ENCODE results near the gene SMIM28. TPM values are rescaled to one million over a fixed set of nuclear protein-coding genes. Genes with fewer than 3 reads are reported as not detected.

The SMIM28 gene
- not detected for total RNA-seq
- polyA plus RNA-seq: not detected
- long read RNA-seq, donor 1, partial matches to known transcripts: 0 of 1 reads
- long read RNA-seq, donor 1, other reads (novel, unspliced or antisense): 0 of 1 reads
- long read RNA-seq, donor 2, partial matches to known transcripts: 0 of 2 reads
- long read RNA-seq, donor 2, other reads (novel, unspliced or antisense): 0 of 2 reads
- long read RNA-seq, donor 3: 0 reads
- long read RNA-seq, donor 4: 0 reads
- long read RNA-seq, donor 5: 0 reads
- long read RNA-seq, donor 6, partial matches to known transcripts: 0 of 3 reads
- long read RNA-seq, donor 6, other reads (novel, unspliced or antisense): 0 of 3 reads
- long read RNA-seq, donor 7, transcript SMIM28-201 (2 exons, 855 nt): major isoform, 5 of 5 reads
- long read RNA-seq, donor 7, partial matches to known transcripts: 0 of 5 reads
- long read RNA-seq, donor 7, other reads (novel, unspliced or antisense): 0 of 5 reads
- long read RNA-seq, donor 8: 0 reads
- long read RNA-seq, donor 9, partial matches to known transcripts: 0 of 1 reads
- long read RNA-seq, donor 9, other reads (novel, unspliced or antisense): 0 of 1 reads
- long read RNA-seq, donor 10: 0 reads

DNA sequence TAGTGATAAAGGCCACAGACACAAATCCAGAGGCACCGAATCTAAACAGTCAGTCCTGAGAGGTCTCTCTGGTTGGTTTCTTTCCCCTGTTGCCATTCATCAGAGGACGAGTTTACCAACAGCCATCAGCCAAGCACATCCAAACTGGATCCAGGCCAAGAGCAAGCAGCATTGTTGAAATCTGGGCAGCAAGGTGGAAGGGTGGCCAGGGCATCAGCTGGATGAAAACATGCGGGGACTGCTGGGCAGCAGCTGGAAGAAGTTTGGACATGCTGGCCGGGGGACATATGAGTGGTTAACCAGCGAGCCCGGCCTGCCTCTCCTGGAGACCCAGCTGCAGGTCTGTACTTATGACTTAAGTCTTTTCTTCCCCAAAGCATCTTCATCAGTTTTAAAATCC, at the start of gene SMIM28:
SMIM28 (plus strand) TSS at position 62 of the 400 bp plus-strand sequence; CDS start at position 230, 168 bp downstream.
- intact Hi-C loops (cut with DNase I; ENCODE audit: low total_unique reads): no loop called here
- TF ChIP-seq POLR2AphosphoS5 (IDR thresholded peaks at IDR 0.05): no peak
- no peak for TF ChIP-seq POLR2A (IDR thresholded peaks at IDR 0.05)
- TF ChIP-seq, protein P1, sequence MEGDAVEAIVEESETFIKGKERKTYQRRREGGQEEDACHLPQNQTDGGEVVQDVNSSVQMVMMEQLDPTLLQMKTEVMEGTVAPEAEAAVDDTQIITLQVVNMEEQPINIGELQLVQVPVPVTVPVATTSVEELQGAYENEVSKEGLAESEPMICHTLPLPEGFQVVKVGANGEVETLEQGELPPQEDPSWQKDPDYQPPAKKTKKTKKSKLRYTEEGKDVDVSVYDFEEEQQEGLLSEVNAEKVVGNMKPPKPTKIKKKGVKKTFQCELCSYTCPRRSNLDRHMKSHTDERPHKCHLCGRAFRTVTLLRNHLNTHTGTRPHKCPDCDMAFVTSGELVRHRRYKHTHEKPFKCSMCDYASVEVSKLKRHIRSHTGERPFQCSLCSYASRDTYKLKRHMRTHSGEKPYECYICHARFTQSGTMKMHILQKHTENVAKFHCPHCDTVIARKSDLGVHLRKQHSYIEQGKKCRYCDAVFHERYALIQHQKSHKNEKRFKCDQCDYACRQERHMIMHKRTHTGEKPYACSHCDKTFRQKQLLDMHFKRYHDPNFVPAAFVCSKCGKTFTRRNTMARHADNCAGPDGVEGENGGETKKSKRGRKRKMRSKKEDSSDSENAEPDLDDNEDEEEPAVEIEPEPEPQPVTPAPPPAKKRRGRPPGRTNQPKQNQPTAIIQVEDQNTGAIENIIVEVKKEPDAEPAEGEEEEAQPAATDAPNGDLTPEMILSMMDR (IDR thresholded peaks at IDR 0.05): no peak
- no peak for TF ChIP-seq EP300 (IDR thresholded peaks at IDR 0.05)
- Histone ChIP-seq H3K4me1 (peaks cover 0 to 9% (median 0%) of the 10 kb centered on the region in 4 donors), H3K27ac (no peak within 1 kb of the TSS), H3K9me3 (no peaks in the 10 kb centered on the region), H3K4me3 (no peak within 1 kb of the TSS), H3K27me3 (no peaks in the 10 kb centered on the region), H3K36me3 (no peaks in the 10 kb centered on the region)
- WGBS, 5 donors: 73 to 83% (median 79%) methylated on average over 6 of the region's 6 CpGs
- peak in 1 of 2 donors; percentile 20 for DNase-seq

DNA sequence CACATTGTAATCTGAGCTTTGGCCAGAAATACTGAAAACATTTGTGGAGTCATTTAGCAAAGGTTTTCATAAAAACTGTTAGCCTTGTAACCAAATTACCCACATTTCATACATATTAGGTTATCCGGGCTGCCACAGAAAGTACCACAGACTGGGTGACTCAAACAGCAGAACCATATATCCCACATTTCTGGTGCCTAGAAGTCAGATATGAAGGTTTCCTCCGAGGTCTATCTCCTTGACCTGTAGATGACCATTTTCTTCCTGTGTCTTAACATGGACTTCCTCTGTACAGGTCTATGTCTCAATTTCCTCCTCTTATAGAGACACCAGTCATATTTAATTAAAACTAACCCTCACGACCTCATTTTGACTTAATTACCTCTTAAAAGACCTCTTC, 49.5 kb upstream of the SMIM28 start:
- 65 to 80% (median 77%) methylated on average over 3 of the region's 3 CpGs for WGBS, 5 donors
- Histone ChIP-seq H3K27ac (no peak overlapping the region), H3K36me3 (peaks cover 0 to 61% (median 41%) of the 10 kb centered on the region in 4 donors), H3K4me1 (no peaks in the 10 kb centered on the region), H3K9me3 (no peaks in the 10 kb centered on the region), H3K4me3 (no peak overlapping the region), H3K27me3 (no peaks in the 10 kb centered on the region)
- intact Hi-C loops (cut with DNase I; ENCODE audit: low total_unique reads): no loop called here
- TF ChIP-seq POLR2A (IDR thresholded peaks at IDR 0.05) (no peak), POLR2AphosphoS5 (IDR thresholded peaks at IDR 0.05) (no peak), EP300 (IDR thresholded peaks at IDR 0.05) (no peak)
- TF ChIP-seq, protein P1 (IDR thresholded peaks at IDR 0.05): no peak
- no peak for DNase-seq

DNA sequence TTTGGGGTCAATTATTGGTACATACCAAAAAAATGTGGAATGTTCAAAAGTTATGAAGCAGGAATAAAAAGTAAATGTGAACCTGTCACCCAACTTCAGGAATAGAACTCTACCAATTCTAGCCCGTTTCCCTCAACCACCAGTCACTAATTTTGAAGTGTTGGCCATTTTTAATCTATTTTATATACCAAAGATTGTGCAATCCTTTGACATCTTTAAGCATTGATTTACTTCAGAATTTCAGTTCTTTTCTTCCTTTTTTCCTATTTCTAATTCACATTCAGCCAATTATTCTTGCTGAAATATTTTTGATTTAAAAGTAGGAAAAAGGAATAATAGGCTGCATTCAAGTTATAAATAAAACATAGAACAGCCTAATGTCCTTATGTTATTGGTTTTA, 46.9 kb upstream of the SMIM28 start:
- no peak overlapping the region for H3K4me3 ChIP-seq
- no peaks in the 10 kb centered on the region for H3K9me3 ChIP-seq
- intact Hi-C loops (cut with DNase I; ENCODE audit: low total_unique reads): no loop called here
- no peaks in the 10 kb centered on the region for H3K4me1 ChIP-seq
- WGBS, 5 donors: 84 to 100% (median 94%) methylated on average over 1 of the region's 1 CpG
- DNase-seq: no peak
- TF ChIP-seq, protein P1 (IDR thresholded peaks at IDR 0.05): no peak
- TF ChIP-seq POLR2AphosphoS5 (IDR thresholded peaks at IDR 0.05) (no peak), POLR2A (IDR thresholded peaks at IDR 0.05) (no peak), EP300 (IDR thresholded peaks at IDR 0.05) (no peak)
- H3K27me3 ChIP-seq: no peaks in the 10 kb centered on the region
- H3K36me3 ChIP-seq: peaks cover 0 to 60% (median 33%) of the 10 kb centered on the region in 4 donors
- no peak overlapping the region for H3K27ac ChIP-seq

DNA sequence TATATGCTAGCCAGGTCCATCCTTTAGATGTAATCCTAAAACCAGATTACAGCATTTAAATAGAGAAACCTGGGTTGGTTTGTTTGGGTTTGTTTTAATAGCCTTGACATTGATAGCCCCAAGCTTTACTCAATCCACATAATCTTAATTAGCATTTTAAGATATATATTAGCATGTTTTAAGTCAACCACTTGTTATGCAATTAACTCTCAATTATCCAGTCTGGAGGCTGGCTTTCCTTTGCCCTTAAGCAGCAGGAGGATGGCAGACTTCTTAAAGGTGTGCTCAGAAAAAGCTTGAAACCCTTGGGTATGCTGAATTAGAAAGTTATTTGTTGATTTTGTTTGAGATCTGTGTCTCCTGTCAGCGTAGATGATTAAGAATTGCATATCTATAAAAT, 46.3 kb upstream of the SMIM28 start:
- no peak for DNase-seq
- Histone ChIP-seq H3K36me3 (peaks cover 0 to 58% (median 29%) of the 10 kb centered on the region in 4 donors), H3K4me3 (no peak overlapping the region), H3K4me1 (no peaks in the 10 kb centered on the region), H3K27me3 (no peaks in the 10 kb centered on the region), H3K27ac (no peak overlapping the region), H3K9me3 (no peaks in the 10 kb centered on the region)
- WGBS, 5 donors: 49 to 59% (median 55%) methylated on average over 1 of the region's 1 CpG
- intact Hi-C loops (cut with DNase I; ENCODE audit: low total_unique reads): no loop called here
- TF ChIP-seq POLR2AphosphoS5 (IDR thresholded peaks at IDR 0.05) (no peak), POLR2A (IDR thresholded peaks at IDR 0.05) (no peak), EP300 (IDR thresholded peaks at IDR 0.05) (no peak)
- TF ChIP-seq, protein P1 (IDR thresholded peaks at IDR 0.05): no peak

Data from stomach (tissue), 19 donors.